RCC 7860 (cell line): Measurements from ENCODE around the gene C5AR1.
"Not testable (repeated sequence)": the region's sequence is repeated elsewhere in the genome, so short reads cannot be mapped to it uniquely, and the experiment has no call there.

Experiments used
- DNase-seq: peaks from one replicate; pipeline ENCODE4 v3.0.0-alpha.2; 2015; ENCODE audit warnings: low spot score
- FAIRE-seq: peaks from 2 replicates; lab custom pipeline; 2012; peaks lifted over from hg19 to GRCh38; lab: Jason Lieb, UNC

Gene C5AR1

DNA sequence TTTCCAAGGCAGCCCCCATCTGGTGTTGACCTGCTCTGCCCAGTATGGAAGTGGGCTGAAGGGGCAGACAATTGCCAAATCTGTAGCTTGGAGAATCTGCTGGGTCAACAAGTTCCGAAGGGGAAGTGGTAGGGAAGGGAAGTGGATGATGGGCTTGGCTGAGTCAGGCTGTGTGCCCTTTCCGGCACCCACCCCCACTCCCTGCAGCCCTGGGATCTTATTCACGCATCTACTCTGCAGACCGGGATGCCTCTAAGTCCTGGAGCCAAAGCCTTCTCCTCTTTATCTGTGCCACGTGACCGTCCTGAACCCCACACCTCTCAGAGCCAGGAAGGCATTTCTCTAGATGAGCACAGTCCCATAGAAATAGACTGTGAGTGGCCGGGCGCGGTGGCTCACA lies 14.8 kb downstream of the C5AR1 start:
- DNase-seq (no peak), FAIRE-seq (no peak)

DNA sequence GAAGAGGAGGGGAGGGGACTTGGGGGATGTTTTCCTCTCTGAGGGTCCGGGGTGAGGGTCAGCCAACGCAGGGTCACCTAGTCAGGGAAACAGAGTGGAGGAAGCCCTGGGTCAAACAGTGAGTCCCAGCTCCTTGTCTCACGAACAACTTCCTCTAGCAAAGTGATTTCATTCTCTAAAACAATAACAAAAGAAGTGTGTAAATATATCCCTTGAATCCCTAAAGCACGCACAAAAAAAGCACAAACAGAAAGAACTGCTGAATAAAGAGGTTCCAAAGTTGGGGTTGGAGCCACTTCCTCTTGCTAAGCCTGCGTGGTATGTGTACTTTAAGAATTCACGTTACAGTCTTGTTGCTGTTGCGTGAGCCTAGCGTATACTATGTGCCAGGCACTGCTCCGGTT lies 20.8 kb downstream of the C5AR1 start:
- DNase-seq (no peak), FAIRE-seq (no peak)

DNA sequence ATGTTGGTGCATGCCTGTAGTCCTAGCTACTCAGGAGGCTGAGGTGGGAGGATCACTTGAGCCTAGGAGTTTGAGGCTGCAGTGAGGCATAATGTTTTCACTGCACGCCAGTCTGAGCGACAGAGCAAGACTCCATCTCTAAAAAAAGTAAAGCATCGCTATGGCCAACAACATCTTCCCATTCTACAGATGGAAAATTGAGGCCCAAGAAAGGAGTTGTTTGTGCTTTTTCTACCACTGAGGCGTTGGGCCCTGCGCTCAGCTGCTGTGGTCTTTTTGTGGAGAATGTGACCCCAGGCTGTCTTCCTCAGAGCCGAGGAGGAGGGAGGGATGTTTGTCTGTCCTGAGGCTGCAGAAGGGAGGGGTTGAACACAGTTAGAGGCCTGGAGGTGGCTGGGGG lies 21.8 kb downstream of the C5AR1 start:
- DNase-seq, result no peak
- no peak for FAIRE-seq

DNA sequence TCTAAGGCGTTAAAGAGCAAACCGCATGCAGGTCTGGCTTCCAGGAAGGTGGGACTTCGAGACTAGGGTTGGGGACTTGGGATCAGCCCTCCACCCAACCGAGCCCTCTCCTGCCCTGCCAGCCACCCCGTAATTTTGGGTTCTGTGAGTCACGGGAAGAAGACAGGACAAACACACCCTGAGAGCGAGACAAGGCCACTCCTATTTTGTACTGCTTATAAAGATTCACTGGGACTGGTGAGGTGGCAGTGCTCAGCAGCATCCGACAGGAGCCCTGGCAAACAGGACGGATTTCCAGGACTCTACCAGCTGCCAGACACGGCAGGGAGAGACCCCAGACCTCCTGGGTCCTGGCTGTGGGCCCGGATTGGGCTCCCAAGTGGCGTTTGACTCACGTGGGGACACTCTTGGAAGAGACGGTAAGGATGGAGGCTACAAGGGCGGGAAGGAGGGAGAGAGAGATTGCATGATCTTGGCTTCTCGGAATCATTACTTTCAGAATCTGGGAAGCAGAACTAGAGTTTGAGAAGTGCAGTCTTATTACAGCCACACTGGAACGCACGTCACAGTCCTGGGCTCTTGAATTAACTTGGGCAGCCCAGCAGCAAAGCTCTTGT lies 22.4 kb downstream of the C5AR1 start, which contains the start of gene C5AR2:
Gene C5AR2 (plus strand): TSS at position 245 of the 617 bp plus-strand sequence. CDS start 8,625 bp downstream, outside the sequence.
- DNase-seq, result no peak
- FAIRE-seq, result no peak

DNA sequence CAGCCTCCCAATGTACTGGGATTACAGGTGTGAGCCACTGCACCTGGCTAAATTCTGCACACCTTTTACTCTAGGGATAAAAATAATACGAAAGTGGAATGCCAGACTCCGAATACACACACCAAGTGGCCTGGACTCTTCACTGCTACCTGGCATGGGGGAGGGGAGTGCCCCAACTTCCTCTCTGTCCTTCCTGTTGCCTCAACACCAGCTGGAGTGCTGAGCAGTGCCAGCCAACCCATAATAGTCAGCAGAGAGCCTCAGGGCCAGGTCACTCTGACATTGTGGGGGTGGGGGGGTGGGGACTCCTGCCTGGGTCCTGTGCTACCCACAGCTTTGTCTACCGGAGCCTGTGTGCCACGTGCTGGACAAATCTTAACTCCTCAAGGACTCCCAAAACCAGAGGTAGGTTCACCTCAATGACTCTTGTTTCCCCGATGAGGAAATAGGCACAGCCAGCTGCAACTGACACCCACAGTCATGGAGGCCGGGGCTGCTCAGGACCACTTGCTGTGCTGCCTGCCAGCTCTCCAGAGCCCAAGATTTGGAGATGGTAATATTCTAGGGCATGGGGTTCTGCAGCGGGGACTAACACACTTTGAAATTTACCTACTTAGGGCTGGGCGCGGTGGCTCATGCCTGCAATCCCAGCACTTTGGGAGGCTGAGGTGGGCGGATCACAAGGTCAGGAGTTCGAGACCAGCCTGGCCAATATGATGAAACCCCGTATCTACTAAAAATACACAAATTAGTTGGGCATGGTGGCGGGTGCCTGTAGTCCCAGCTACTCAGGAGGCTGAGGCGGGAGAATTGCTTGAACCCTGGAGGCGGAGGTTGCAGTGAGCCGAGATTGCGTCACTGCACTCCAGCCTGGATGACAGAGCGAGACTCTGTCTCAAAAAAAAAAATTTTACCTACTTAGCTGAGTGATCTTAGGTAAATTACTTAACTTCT lies 27.4 kb downstream of the C5AR1 start:
- not testable (repeated sequence) for DNase-seq, FAIRE-seq

DNA sequence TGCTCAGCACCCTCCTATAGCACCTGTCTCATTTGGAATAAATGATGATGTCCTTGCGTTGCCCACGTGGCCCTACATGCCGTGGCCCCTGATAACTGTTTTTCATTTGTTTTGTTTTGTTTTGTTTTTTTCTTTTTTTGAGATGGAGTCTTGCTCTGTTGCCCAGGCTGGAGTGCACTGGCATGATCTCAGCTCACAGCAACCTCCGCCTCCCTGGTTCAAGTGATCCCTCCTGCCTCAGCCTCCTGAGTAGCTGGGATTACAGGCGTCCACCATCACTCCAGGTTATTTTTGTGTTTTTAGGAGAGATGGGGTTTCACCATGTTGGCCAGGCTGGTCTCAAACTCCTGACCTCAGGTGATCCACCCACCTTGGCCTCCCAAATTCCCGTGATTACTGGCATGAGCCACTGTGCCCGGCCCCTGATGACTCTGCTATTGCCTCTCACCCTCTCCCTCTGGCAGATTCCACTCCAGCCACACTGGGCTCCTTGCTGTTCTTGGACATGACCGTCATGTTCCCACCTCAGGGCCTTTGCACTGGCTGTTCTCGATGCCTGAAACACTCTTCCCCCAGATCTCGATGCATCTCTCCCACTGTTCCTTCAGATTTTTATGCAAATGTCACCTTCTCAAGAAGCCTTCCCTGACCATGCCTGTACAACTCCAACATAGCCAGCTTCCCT lies 29.7 kb downstream of the C5AR1 start:
- no peak for DNase-seq
- FAIRE-seq, result no peak

DNA sequence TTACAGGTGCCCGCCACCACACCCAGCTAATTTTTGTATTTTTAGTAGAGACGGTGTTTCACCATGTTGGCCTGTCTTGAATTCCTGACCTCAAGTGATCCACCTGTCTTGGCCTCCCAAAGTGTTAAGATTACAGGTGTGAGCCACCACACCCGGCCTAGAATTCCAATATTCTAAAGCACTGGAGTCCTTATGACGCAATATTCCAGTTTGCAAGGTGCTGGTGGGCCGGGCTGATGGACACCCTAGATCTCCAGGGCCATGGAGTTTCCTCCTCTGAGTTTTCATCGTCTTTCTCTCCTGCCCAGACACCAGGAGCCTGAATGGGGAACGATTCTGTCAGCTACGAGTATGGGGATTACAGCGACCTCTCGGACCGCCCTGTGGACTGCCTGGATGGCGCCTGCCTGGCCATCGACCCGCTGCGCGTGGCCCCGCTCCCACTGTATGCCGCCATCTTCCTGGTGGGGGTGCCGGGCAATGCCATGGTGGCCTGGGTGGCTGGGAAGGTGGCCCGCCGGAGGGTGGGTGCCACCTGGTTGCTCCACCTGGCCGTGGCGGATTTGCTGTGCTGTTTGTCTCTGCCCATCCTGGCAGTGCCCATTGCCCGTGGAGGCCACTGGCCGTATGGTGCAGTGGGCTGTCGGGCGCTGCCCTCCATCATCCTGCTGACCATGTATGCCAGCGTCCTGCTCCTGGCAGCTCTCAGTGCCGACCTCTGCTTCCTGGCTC lies 31.0 kb downstream of the C5AR1 start:
- FAIRE-seq (no peak), DNase-seq (no peak)

DNA sequence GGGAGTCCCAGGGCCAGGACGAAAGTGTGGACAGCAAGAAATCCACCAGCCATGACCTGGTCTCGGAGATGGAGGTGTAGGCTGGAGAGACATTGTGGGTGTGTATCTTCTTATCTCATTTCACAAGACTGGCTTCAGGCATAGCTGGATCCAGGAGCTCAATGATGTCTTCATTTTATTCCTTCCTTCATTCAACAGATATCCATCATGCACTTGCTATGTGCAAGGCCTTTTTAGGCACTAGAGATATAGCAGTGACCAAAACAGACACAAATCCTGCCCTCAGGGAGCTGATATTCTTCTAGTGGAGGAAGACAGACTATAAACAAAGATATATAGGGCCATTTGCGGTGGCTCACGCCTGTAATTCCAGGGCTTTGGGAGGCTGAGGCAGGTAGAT lies 32.1 kb downstream of the C5AR1 start:
- no peak for DNase-seq
- no peak for FAIRE-seq

DNA sequence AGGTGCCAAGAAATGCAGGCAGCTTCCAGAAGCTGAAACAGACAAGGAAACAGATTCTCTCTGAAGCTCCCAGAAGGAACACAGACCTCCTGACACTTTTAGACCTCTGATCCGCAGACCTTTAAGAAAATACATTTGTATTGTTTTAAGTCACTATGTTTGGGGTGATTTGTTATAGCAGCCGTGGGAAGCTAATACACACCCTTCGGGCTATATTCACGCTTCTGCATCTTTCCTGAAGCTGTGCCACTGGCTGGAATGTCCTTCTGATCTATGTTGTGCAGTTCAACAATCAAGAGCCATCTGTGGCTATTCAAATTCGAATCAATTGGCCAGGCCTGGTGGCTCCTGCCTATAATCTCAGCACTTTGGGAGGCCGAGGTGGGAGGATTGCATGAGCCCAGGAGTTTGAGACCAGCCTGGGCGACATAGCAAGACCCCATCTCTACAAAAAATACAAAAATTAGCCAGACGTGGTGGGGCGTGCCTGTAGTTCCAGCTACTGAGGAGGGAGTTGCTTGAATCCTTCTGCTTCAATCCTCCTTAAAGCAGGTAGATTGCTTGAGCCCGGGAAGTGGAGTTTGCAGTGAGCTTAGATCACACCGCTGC lies 33.6 kb downstream of the C5AR1 start:
- no peak for DNase-seq
- FAIRE-seq, result no peak

DNA sequence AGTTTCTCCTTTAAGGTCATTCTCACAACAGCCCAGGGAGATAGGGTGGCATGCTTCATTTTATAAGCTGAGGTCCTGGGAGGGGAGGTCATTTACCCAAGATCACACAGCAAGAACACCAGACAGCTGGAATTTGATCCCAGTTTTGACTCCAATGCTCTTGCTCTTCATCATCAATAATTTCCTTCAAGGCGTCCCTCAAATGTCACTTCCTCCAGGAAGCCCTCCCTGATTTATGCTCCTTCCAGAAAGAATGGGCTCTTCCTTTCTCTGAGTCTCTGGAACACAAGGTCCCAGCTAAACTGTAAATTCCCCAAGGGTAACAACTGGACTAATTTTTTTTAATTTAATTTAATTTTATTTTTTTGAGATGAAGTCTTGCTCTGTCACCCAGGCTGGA lies 34.8 kb downstream of the C5AR1 start:
- no peak for DNase-seq
- FAIRE-seq, result no peak

DNA sequence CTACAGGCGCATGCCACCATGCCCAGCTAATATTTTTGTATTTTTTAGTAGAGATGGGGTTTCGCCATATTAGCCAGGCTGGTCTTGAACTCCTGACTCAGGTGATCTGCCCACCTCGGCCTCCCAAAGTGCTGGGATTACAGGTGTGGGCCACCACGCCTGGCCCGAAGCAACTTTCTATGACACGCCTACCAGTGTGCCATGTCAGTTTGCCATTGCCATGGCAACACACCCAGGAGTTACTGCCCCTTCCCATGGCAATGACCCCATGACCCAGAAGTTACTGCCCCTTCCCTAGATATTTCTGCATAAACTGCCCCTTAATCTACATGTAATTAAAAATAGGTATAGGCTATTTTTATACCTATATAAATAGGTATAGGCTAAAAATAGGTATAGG lies 36.4 kb downstream of the C5AR1 start:
- not testable (repeated sequence) for DNase-seq, FAIRE-seq

DNA sequence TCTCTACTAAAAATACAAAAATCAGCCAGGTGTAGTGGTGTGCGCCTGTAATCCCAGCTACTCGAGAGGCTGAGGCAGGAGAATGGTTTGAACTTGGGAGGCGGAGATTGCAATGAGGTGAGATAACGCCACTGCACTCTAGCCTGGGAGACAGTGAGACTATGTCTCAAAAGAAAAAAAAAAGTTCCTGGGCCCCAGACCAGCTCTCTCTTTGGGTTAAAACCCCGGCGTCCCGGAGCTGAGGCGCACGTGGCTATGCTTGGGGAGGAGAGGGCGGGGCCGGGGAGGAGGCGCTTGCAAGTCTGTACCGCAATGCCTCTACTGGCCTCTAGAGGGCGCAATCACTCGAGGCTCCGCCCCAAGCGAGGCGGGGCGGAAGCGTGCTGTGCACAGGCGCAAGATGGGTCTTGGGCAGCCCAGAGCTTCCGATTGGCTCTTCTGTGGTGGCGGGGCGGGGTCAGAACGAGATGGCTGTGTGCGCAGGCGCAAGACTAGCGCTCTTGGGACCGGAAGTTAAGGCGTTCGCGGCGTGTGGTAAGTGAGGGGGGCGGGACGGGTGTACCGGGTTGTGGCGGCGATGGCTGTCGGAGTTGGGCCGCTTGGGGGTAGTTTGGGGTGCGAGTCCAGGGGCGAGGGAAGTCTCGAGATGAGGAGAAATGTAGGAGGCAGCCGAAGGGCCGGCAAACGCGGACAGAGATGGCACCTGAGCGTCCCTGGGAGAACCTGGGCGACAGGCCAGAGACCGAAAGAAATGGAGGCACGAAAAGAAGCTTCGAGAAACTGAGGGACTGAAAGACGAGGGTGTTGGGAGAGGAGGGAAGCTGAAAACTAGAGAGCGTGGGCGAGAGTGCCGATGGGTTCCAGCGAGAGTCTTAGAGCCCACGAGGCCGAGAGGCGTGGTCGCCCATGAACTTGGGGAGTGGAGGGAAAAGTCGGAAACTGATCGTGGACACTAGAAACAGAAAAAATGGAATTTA lies 39.4 kb downstream of the C5AR1 start, which contains the start of gene DHX34:
Gene DHX34 (plus strand): TSS at position 497 of the 977 bp plus-strand sequence. CDS start 3,716 bp downstream, outside the sequence.
- FAIRE-seq (peak; percentile 80), DNase-seq (peak; percentile 95)

DNA sequence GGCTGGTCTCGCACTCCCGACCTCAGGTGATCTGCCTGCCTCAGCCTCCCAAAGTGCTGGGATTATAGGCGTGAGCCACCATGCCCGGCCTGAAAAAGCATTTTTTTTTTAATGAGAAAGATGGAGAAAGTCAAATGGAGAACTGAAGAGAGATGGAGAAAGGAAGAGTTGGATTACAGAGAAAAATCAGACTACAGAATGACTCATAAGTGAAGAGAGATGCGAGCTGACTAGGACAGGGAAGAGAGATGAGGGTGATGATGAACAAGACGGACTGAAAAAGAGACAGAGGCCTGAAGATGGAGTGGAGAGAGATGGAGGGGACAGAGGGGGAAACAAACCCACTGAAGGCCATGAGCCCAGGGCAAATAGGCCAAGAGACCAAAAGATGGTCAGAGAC lies 41.0 kb downstream of the C5AR1 start:
- DNase-seq (no peak), FAIRE-seq (no peak)

DNA sequence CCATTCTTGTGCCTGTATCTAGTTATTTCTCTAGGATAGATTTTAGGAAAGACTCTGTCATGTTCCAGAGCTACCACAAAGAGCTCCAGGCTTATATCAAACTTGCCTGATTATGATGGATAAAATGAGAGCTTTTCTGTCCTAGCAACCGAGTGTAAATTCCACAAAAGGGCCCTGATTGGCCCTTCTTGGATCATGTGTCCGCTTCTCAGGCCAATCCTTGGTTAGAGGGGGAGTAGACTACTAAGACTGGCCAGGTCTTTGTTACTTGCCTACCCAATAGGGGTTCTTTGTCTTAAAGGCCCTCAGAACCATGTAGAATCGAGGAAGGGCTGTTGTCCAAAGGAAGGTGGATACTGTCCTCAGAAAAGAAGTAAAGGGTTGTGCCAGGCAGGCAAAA lies 41.9 kb downstream of the C5AR1 start:
- FAIRE-seq, result no peak
- no peak for DNase-seq

DNA sequence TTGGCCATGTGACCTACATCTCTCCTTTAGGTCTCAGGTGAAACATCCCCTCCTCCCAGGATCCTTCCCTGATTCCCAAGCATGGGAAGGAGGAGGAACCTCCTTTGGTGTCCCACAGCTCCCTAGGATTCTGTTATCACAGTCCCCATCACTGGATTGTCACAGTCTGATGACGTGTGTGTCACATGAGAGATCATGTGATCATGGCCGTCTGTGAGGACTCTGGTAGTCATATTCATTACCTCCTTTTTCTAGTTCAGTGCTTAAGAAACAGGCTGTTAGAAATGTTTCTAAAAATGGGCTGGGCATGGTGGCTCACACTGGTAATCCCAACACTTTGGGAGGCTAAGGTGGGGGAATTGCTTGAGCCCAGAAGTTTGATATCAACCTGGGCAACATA lies 42.4 kb downstream of the C5AR1 start:
- FAIRE-seq (no peak), DNase-seq (no peak)

DNA sequence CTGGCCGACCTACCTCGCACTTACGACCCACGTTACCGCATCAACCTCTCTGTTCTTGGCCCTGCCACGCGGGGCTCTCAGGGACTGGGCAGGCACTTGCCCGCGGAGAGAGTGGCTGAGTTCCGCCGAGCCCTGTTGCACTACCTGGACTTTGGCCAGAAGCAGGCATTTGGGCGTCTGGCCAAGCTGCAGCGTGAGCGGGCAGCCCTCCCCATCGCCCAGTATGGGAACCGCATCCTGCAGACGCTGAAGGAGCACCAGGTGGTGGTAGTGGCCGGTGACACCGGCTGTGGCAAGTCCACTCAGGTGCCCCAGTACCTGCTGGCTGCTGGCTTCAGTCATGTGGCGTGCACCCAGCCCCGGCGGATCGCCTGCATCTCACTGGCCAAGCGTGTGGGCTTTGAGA lies 43.6 kb downstream of the C5AR1 start:
- DNase-seq (no peak), FAIRE-seq (no peak)

DNA sequence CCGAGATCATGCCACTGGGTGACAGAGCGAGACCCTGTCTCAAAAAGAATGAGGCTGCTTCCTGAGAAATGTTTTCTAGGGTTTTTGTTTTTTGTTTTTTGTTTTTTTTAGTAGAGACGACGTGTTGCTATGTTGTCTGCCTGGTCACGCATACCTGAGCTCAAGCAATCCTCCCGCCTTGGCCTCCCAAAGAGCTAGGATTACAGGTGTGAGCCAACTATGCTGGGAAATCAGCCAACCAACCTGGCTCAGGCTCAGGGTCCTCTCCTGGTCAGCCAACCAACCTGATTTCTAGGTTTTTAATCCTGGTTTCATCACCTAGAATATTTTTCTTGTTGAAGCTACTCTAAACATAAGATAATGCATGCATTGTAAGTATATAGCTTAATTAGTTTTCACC lies 47.2 kb downstream of the C5AR1 start:
- DNase-seq (no peak), FAIRE-seq (no peak)

DNA sequence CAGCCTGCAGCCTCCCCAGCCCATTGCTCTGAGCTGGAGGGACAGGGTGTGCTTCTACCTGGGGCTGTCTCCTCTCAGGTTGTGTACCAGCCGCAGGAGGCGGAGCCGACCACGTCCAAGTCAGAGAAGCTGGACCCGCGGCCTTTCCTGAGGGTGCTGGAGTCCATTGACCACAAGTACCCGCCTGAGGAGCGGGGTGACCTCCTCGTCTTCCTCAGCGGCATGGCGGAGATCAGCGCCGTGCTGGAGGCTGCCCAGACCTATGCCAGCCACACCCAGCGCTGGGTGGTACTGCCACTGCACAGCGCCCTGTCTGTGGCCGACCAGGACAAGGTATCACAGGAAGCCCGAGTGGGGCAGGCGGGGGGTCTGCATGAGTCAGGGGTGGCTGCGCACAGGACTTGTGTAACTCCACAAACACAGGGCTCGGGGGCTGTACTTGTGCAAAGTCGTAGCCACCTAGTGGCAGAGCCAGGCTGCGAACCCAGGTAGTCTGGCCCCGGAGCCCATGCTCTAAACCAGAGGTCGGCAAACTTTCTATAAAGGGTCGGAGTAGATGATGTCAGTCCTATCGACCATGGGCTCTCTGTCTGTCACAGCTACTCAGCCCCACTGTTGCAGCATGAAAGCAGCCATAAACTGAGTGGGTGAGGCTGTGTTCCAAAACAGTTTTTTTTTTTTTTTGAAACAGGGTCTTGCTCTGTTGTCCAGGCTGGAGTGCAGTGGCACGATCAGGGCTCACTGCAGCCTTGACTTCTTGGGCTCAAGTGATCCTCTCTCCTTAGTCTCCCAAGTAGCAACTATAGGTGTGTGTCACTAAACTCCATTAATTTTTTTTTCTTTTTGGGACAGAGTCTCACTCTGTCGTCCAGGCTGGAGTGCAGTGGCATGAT lies 48.4 kb downstream of the C5AR1 start:
- DNase-seq (no peak), FAIRE-seq (no peak)
